Measurements from ENCODE around the gene CTBP2.

The CTBP2 gene

GRCh38 chr10:125125951-125126735 is 34.2 kb downstream of the CTBP2 start:
- DNase-seq (ENCODE audit: low spot score), result no peak

GRCh38 chr10:125124907-125125306 is 35.5 kb downstream of the CTBP2 start:
- no peak for DNase-seq (ENCODE audit: low spot score)

- no peak for DNase-seq (ENCODE audit: low spot score)
Measured at GRCh38 chr10:125124115-125124487, 36.3 kb downstream of the CTBP2 start.

GRCh38 chr10:125123476-125124114 is 36.8 kb downstream of the CTBP2 start:
- DNase-seq (ENCODE audit: low spot score), result peak; percentile 58

- DNase-seq (ENCODE audit: low spot score), result no peak
Measured at GRCh38 chr10:125122566-125122965, 37.8 kb downstream of the CTBP2 start.

DNA sequence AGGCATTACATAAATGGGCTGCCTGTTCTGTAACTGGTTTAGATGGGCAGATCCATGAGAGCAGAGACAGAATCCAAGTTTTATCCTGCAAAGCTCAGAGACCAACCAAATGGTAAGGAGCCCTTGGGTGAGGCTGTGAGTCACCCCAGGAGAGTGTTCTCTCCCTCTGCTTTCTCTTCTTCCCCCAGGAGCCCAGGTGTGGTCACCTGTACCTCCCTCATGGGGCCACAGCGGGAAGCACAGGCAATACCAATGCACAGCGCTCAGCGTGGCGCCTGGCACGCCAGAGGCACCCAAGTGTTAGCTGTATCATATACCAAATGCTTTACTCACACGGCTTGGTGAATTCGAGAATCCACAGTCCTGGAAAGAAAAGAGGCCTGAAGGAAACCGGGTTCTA is 39.4 kb downstream of the CTBP2 start:
- DNase-seq (ENCODE audit: low spot score), result peak; percentile 58

DNA sequence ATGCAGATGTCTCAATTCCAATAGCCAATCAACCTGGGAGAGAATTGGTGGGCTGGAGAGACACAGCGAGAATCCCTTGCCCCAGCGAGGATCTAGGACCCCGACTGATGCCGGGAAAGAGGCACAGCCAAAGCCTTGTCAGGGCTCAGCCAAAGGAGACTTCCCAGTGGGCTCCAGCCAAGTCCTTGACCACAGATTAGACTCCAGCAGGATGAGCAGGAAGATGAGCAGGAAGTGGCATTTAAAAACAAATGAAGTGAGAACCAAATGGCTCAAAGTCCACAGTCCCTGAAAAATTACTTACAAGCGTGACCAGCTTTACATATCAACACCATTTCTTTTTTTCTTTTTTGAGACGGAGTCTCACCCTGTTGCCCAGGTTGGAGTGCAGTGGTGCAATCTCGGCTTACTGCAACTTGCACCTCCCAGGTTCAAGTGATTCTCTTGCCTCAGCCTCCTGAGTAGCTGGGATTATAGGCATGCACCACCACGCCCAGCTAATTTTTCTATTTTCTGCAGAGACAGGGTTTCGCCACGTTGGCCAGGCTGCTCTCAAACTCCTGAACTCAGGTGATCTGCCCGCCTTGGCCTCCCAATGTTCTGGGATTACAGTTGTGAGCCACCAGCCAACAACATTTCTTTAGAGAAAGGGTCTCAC is 40.2 kb downstream of the CTBP2 start:
- no peak for DNase-seq (ENCODE audit: low spot score)

GRCh38 chr10:125118701-125119100 is 41.7 kb downstream of the CTBP2 start:
- no peak for DNase-seq (ENCODE audit: low spot score)

DNA sequence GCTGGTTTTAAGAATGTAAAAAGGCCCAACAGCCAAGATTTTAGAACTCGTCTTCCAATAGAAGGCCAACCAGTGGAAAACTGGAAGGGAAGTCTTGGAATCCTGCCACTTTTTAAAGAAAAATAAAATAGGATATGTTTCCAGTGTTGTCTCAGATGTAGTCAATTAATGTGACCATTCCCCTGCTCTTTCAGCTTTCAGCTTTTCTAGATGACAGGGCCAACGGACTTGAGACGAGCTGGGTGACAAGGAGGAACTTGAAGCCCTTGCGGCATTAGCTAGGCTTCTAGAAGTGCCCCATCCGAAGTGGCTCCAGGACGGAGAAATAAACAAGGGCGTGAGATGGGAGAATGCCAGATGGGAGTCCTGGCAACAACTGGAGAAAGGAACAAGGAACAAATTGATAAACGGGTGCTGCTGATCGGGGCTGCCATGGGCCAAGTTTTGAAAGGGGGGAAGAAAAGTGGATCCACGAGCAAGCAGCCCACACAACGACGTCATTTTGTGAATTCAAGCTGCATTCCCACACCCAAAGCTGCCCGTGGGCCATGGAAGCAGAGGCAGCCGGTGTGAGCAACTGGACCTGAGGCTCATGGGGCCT is 42.3 kb downstream of the CTBP2 start:
- no peak for DNase-seq (ENCODE audit: low spot score)

DNA sequence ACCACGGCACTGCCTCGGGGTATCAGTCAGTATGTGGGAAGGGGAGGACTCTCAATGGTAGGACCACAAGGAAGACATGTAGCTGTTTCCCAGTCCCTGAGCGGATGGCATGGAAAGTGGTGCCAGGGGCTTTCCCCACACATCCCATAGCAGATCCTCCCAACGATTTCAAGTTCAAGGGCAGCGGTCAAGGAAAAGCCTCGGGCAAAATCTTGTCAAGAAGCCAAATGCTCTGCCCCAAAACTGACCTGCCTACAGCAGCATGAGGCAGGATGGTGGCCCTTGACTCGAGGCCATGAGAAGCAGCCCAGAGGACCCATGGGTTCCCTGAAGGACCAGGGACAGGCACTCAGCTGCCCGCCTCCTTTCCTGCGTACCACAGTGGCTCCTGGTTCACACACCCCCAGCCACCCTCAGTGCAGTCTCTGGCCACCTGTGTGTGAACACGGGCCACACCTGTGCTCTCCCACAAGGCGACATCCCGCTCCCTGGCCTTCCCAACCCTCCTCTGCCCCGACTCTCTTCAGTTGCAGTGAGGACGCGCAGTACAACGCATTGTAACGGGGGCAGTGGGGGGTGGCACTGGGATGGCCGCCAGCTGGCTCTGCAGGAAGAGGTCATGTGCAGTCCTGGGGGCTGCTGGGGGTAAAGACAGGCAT is 43.6 kb downstream of the CTBP2 start:
- DNase-seq (ENCODE audit: low spot score), result no peak

DNA sequence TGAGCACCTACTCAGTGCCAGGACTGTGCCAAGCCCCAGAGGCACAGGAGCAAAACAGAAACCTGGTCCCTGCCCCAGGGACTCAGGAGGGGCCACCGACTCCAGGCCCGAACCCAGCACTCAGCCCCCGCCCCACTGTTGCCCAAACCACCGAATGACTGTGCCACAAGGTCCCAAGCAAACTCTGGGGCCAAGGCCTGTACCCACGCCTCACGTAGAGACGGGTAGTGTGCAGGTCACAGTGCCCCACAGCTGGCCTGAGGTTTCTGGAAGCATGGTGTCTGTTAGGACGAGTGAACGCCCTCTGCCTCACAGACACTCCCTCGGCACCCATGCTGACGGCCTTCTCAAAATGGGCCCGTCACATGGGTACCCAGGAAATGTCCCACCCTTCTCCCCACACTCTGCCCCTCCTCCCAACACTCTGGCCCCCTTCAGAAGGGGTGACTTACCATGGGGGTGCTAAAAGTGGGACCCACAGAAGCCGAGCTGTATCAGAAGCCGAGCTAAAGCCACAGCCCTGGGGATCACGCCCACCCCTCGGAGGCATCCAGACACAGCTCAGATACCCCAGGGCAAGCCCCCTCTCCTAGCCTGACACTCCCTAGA is 44.2 kb downstream of the CTBP2 start:
- DNase-seq (ENCODE audit: low spot score), result no peak

DNA sequence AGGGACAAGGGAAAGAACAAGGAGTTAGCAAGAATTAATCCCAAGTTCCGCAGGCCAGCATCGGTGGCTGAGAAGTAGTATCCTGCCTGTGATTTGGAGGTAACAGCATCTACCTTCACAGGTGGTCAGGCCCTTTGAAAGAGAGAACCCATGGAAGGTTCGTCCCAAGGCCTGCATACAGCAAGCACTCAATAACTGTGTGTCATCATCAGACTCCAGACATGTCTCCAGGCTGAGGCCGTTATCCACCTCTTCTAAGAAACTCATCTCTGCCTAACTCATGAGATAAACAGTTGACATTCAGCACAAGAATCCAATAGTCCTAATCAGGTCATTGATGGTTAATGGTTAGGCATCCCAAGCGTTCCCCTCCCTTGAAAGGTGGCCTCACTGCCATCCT is 45.0 kb downstream of the CTBP2 start:
- DNase-seq (ENCODE audit: low spot score), result no peak

DNA sequence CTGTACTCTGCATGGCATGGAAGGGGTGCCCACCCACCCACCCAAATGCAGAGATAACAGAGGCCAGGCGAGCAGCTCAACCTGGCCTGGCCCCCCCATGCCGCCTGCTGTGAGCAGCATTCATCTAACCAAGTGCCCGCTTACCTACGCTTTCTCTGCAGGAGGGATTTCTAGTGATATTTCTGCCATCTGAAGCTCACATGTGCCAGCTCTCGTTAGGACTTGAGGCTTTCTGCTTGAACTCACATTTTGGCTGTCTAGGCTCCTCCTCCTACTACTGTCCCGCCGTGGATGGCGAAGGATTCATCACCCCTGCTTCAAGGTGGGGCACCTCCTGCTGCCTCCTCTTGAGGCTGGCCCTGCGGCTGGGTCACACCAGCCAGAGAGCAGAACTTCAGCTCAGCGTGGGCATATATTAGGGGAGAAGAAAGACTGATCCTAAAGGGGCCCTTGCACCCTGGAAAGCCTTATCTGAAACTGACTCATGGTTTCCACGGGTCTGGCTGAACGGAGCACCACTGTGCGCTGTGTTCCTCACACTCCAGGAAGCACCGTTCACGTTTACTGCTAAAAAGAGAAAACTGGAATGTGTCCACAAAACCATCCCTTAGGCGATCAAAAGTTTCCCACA is 45.5 kb downstream of the CTBP2 start:
- no peak for DNase-seq (ENCODE audit: low spot score)

DNA sequence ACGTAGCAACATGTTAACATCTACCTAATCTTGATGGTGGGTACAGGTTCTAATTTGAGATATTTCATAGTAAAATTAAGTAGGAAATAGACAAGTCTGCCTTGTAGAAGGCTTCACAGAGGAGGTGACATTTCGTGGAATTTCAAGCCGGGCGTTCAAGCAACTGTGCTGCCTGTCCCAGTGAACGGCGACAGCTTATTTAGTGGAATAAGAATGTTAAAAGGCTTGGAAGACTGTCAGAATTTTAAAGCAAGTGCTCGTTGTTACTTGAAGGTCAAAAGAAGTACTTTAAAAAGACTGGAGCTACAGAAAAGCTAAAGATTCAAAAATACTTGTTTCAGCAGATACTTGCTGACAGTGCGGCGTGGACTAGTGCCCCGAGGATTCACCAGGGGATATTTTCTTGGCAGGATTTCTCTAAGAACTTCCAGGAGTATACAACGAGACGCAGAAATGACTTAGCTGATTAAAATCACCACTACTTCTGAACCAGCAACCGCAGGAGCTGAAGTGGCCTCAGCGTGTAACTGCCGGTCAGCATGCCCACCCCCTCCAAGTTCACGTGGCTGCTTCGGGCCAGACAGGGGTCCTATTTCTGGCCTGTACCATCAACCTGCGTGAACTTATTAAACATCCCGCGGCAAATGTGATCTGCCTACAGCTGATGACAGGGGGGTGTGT is 46.5 kb downstream of the CTBP2 start:
- no peak for DNase-seq (ENCODE audit: low spot score)

GRCh38 chr10:125112697-125113494 is 47.5 kb downstream of the CTBP2 start:
- DNase-seq (ENCODE audit: low spot score), result no peak

DNA sequence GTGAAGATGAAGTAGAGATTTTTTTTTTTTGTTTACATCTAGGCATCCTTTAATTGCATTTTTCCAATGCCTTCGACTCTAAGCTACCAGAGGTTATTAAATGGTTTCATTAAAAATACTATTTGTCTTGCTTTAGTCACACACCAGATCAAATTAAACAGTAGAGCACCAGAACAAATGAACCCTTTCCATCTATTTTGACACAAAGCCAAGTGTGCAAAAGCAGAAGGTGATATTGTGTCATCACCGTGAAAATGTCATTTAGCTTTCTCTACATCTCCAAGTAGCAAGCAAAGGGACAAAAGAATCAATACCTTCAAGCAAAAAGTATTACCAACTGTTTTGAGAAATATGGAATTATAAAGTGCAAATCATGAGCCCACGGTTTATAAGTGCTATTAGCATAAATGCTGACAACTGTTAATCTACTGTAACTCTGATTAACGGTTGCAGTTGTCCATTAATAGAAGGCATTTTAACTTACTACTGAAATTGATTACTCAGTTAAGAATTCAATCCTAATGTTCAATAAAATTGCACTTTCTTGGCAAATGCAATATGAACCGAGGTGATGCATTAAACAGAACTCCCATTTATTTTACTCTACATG is 49.1 kb downstream of the CTBP2 start:
- DNase-seq (ENCODE audit: low spot score), result no peak

DNA sequence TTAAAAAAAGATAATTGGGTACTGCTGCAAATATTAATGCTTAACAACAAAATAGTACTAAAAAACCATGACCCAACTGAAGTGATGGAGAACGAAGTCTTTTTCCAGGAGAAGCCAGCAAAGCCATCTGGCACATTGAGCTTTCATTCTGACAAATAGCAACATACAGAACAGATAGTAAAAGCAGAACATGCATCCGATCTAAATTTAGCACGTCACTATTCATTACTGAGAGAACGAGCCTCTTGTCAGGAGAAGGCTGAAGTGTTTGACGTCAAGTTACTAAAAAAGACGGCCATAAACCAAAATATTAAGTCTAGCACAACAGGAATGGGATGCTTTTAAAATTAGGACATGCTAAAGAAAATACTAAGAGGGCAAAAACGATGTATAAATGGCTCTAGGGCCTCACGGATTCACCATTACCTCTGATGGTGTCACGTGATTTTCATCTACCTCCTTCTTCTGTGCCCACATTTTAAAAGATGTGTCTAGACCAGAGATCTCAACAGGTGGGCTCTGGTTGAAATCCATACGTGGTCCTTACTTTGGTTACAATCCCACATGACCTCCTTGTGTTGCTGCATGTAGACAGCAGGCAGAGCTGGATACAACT is 52.3 kb downstream of the CTBP2 start:
- no peak for DNase-seq (ENCODE audit: low spot score)

DNA sequence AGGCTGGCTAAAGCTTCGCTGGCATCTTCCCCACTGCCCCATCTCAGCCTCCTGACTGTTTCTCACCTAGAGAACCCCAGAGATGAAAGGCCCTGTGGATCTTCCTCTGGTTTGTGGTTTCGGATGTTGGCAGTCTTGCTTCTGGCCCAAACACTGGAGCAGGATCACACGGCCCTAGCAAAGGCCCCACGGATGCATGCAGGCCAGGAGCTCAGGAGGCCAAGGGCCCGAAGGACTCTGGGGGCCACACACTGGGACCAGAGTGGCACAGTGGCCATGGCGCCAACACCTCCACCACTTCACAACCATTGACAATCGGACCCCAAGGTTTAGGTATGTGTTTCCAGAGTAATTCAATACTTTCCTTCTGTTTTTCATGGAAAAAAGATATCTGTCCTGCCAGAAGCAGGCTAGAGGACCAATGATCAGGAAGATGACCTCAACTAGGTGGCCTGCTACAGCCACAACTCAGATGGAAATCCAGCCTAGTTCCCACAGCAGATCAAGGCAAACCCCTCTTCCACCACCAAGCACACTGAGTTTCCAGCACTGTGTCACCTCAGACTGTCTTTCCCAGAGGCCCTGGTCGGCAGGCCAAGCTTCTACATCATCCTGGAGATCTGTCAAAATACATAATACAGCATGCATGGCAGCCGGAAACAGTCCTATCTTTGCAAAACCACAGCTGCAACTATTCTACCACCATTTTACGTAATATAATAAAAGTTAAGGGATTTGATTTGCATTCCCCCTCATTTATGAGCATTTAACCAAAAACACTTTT is 53.0 kb downstream of the CTBP2 start:
- DNase-seq (ENCODE audit: low spot score), result no peak
